HG03558 (cell line): ENCODE results near the gene AKAP8.
A peak's percentile ranks its signal among the peaks of the same experiment; 100 is the strongest.
"Not testable (repeated sequence)": the region's sequence is repeated elsewhere in the genome, so short reads cannot be mapped to it uniquely, and the experiment has no call there.

Experiments used
- ATAC-seq: cut with Tn5 transposase; IDR thresholded peaks from one replicate; pipeline ENCODE4 v1.9.1; 2021; ENCODE audit warnings: moderate number of reproducible peaks; ENCODE audit not compliant: unreplicated experiment; ENCODE audit errors: extremely low read depth

AKAP8 gene

GRCh38 chr19:15404097-15404779 lies 24.7 kb upstream of the AKAP8 start:
- ATAC-seq = no peak

DNA sequence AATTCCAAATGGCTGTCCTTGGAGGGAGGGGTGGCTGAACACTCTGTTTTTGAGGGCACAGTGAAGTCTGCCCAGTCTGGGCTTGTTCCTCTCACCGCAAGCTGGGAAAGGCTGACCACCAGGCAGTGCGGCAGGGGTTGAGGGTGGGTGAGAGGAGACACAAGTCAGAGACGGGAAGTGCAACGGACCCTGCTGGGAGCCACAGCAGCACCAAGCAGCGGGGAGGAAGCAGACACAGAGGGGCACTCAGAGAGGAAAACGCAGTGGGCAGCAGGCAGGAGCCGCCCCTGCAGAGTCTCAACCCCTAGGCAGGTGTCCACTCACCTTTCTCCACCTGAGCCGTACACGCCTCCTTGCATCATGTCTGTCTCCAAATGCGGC lies 23.6 kb upstream of the AKAP8 start:
- no peak for ATAC-seq

GRCh38 chr19:15402411-15403150 lies 23.0 kb upstream of the AKAP8 start:
- ATAC-seq = no peak

- no peak for ATAC-seq
Observed at GRCh38 chr19:15401397-15401710, 21.8 kb upstream of the AKAP8 start.

DNA sequence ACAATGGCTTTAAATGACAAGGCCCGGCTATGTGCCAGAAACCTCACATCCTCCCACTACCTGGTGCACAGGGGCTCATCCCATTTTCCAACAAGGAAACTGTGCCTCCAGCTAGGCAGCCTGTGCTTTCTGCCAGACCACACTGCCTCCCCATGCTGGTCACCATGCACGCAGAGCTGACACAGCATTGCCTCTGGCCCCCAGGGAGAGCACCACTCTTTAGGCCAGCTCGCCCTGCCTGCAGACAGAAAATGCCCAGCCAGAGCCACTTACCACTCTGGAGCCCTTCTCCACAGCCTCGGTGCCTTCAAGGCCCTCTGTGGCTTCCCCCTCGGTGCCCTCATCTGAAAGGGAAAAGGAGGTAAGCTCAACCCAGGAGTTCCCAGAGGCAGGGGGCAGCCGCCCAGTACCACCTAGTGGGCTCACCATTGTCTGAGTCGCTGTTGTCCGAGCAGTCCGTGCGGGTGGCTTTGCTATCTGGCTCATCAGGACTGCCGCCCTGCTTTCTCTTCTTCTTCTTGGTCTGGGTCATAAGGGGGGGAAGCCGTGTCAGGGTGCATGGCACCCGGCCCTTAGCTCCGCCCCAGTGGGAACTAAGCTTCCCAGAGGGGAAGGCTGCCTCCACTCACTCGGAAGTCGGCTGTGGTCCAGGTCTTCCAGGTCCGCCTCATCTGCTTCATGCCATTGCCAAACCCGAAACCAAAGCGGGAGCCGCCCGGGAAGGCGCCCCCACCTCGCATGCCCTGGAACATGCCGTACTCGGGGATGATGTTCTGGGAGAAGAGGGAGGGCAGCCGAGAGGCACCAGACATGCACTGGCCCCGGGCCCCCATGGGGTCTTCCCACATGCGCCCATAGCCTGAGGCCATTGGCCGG lies 21.2 kb upstream of the AKAP8 start:
- no peak for ATAC-seq

- ATAC-seq = no peak
Observed at GRCh38 chr19:15399635-15400034, 20.0 kb upstream of the AKAP8 start.

DNA sequence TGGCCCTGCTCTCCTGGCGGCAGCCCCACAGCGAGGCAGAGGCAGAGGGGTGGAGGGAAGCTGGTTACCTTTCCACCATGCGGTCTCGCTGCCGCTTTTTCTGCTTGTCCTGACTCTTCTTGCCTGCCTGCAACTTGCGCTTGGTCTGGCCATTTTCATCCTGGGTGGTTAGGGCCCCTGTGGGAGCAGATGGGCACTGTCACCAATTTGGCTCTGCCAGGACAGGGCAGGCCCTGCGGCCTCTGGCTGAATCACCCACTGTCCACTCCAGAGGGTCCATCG lies 19.6 kb upstream of the AKAP8 start:
- ATAC-seq = no peak

DNA sequence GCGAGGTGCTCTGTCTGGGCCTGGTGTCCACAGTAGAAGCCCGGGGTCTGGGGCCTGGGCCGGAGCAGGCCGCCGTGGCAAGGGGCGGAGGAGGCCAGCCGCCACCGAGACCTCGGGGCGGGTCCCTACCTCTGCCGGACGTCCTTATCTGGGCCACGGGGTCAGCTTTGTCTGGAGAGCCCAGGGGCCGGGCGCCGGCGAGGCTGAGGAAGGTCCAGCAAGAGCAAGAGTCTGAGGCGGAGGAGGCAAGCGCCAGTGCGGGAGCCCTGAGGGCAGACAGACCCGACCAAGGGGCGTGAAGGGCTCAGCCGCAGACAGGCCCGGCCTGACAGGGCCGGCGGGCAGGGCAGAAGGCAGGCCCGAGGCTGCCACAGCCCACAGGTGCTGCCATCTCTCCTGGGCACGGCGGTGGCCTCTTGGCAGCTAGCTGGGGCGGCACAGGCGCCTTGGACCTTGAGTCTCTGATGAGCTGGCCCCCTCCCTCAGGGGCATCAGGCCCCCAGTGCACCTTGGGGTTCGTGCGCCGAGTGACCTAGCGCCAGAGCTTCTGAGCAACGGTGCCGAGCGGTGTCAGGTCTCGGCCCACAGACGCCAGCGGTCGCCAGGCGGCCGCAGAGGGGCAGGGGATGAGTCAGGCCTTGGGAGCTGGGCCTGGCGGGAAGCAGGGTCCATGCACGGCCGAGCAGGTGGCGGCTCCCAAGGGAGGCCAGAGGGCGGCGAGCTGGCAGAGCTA lies 19.1 kb upstream of the AKAP8 start:
- ATAC-seq = no peak

GRCh38 chr19:15397782-15398181 lies 18.2 kb upstream of the AKAP8 start:
- ATAC-seq = no peak

- ATAC-seq = no peak
Observed at GRCh38 chr19:15397236-15397635, 17.6 kb upstream of the AKAP8 start.

- no peak for ATAC-seq
Observed at GRCh38 chr19:15396436-15396835, 16.8 kb upstream of the AKAP8 start.

DNA sequence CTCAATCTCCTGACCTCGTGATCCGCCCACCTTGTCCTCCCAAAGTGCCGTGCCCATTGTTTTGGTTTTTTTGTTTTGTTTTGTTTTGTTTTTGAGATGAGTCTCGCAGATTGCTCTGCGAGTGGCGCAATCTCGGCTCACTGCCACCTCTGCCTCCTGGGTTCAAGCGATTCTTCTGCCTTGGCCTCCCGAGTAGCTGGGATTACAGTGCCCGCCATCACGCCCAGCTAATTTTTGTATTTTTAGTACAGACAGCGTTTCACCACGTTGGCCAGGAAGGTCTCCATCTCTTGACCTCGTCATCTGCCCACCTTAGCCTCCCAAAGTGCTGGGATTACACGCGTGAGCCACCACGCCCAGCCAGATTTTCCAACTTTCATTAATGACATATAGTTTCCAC lies 15.7 kb upstream of the AKAP8 start:
- not testable (repeated sequence) for ATAC-seq

- ATAC-seq = no peak
Observed at GRCh38 chr19:15394426-15394825, 14.8 kb upstream of the AKAP8 start.

- no peak for ATAC-seq
Observed at GRCh38 chr19:15393963-15394362, 14.4 kb upstream of the AKAP8 start.

DNA sequence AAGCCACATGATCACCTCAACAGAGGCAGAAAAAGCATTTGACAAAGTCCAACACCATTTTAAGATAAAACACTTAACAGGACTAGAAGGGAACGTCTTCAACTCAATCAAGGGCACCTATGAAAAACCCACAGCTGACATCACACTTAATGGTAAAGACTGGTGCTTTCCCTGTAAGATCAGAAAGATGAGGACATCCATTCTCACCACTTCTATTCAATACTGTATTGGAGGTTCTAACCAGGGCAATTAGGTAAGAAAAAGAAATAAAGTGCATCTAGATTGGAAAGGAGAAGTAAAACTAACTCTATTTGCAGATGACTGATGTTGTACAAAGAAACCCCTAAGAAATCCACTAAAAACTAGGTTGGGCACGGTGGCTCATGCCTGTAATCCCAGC lies 11.2 kb upstream of the AKAP8 start:
- ATAC-seq = no peak

- ATAC-seq = no peak
Observed at GRCh38 chr19:15381864-15382263, 2.3 kb upstream of the AKAP8 start.

GRCh38 chr19:15381429-15381828 lies 1.8 kb upstream of the AKAP8 start:
- ATAC-seq = no peak

DNA sequence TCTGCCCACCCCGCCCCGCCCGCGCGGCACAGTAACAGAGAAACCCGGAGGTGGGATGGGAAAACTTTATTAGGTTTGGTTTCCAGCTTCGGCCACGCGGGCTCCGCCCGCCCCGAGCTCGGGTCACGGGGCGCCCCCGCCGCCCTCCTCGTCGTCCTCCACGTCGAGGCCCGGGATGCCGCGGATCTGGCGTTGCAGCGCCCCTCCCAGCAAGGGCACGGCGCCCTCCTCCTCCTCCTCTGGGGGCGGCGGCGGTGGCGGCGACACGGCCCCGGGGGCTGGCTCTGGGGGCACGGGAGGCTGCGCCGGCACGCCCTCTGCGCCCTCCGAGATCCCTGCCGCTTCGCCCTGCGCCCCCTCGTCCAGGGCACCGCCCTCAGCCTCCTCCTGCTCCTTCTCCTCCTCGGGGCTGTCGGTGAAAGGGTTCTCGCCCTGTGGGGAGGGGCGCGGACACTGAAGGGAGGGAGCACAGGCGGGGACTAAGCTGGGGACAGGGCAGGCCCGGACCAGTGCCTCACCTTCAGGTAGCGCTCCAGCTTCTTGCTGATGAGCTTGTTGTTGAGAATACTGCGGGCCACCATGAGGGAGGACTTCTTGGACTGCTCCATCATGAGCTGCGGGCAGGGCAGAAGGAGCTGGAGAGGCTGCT lies 536 bp upstream of the AKAP8 start:
- peak; percentile 23 for ATAC-seq

DNA sequence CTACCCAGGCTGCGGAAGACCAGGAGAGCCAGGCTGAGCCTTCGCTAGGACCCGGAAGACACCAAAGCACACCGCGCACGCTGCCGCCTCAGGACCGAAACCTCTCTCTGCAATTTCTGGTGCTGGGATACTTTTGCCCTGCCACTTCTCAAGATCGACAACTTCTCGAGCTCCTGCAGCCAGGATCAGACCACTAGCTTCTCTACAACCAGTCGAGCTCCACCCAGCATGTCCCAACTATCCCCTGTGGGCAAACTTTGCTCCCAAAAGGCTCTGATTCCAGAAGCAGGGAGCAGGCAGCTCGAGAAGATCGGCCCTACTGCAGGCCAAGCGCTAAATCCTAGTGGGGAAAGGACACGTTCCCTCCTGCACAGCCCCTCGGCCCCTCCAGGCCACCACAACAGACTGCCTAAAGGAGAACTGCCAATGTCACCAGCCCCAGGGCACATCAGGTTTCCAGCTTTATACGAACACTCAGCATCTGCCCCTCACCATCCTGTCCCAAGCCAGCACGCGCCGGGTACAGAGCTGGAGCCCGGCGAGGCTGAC lies 979 bp downstream of the AKAP8 start:
- no peak for ATAC-seq

DNA sequence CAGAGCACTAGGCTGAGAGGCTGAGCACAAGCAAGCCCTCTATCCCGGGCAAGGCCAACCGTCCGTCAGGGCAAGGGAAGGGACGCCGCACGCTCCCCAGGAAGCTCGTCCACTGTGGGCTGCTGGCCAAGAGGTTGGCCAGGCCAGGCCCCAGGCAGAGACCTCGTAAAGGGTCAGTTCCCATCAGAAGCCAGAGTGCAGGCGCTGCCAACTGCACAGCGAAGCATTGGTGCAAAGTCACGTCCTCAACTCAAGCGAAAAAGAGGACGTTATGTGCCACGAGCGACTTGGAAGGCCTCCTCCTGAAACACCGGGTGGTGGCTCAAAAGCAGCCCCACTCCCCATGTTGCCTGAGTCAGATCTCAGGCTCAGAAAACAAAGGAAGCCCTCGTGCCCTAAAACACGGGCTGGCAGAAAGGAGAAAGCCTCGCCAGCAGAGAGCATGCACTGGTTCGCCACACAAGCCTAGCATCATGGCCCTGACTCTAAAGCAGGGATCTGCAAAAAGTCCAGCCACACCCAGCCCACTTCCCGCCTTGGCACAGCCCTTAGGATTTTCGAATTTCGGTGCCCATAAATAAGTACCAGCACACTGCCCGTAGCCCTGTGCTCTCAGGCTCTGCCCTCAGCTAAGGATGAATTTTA lies 4.7 kb downstream of the AKAP8 start:
- no peak for ATAC-seq
